NCI-H2196 (cell line): ENCODE measurements around the gene CBLL1.

Source experiments
- DNase-seq: peaks from one replicate; lab custom pipeline; 2025; ENCODE audit not compliant: unreplicated experiment; lab: John Stamatoyannopoulos, UW

CBLL1 gene

GRCh38 chr7:107809179-107809578 is 65.2 kb downstream of the CBLL1 start:
- no peak for DNase-seq

- DNase-seq: no peak
Observed at GRCh38 chr7:107810626-107811025, 66.7 kb downstream of the CBLL1 start.
